NCI-H187 (cell line): Measurements from ENCODE around the gene CLSTN2.

Source experiments
- DNase-seq, 2 experiments: peaks; one replicate each; lab custom pipeline; 2025; lab: John Stamatoyannopoulos, UW

CLSTN2 gene

DNA sequence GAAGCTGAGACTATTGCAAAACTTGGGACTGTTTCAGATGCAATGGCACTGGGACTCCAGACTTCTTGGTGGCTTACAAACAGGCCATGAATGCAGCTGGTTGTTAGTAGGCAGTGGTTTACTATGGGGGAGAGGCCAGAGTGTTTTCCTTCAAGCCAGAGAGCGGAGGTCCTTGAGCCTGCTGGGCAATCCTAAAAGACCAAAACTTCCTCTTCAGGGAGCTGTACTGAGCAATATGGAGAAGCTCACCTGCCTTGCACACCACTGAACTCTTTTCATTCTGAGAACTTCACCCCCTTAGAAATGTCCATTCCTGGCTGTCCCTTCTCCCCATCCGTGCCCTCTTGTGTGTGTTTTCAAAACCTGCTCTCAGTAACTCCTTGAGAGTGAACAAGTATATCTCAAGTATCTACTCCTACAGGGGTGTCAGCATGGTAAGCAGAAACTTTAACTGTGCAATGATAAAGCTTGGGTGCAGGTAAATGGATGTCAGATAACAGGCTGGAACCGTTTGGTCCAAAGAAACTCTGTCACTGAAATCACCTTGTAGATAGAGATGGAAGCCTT, 213.9 kb downstream of the CLSTN2 start:
- no peak for DNase-seq

DNA sequence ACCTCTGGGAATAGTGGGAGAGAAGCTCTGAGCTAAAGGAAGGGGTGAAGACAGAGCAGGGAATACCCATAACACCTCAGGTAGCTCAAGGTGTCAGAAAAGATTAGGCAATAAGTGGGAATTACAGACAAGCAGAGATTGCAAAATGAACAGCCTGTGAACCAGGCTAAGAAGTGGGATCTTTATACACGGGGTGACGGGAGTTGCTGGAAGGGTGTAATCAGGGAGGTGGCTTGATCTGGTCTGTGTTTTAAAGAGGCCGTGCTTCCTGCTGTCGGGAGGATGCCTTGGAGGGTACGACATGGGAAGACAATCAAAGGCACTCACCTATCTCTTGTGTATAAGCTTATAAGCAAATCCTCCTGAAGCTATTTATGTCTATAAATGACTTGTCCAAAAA, 216.3 kb downstream of the CLSTN2 start:
- DNase-seq, result no peak

DNA sequence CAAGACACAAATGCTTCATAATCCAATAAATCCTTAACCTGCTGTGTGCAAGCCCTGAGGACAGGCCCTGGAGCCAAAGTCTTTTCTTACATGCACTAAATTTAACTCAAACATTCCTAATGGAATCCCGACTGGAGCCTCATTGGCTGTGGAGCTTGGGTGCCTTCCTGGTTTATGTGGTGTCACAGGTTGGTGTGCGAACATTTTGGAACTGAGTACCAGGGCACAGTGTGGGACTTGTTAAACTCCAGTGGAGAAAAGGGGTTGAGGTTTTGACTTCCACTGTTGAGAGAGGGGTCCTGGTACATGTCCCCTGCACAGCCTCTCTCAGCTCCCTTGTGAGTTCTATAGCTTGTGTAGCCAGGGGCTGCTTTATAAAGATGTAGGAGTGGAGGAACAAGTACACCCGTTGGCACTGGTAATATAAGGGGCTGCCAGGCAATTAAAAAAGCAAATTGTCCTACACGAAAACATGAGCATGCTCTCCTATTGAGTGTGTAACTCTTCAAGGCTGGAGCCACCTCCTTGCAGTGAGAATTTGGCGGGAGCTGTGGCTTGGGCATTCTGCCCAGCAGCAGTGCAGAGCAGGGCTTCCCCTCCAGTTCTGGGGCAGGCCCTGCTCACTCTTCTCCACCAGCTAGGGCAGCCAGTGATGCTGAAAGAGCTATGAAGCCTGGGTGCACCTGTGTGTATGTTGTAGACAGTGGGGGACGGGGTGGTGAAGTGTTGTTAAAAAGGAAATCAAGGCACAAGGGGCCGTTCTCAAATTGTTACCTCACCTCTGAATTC, 218.1 kb downstream of the CLSTN2 start:
- no peak for DNase-seq

DNA sequence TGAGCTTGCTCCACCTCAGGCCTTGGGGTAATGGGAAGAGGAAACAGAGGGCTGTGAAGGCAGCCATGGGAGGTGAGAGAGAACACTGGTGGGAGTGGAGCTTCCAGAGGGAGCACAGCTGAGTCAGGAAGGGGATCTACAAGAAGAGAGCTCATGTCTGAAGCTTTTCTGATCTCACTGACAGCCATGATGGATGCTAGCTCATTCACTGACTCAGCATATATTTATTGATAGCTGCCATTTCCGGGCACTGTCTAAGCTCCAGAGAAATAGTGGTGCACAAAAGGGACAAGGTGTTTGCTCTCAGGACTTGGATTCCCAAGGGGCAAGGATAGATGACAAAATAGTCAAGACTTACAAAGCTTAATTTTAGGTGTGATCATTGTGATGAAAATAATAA, 218.8 kb downstream of the CLSTN2 start:
- DNase-seq, result no peak

DNA sequence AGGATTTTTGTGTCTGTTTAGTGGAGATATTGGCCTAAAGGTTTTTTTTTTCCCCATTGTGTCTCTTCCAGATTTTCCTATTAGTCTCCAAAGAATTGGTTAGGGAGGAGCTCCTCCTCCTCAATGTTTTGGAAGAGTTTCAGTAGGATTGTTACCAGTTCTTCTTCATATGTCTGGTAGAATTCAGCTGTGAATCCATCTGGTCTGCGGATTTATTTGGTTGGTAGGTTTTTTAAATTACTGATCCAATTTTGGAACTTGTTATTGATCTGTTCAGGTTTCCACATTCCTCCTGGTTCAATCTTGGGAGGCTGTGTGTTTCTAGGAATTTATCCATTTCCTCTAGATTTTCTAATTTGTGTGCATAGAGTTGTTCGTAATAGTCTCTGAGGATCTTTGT, 222.2 kb downstream of the CLSTN2 start:
- DNase-seq, result no peak

DNA sequence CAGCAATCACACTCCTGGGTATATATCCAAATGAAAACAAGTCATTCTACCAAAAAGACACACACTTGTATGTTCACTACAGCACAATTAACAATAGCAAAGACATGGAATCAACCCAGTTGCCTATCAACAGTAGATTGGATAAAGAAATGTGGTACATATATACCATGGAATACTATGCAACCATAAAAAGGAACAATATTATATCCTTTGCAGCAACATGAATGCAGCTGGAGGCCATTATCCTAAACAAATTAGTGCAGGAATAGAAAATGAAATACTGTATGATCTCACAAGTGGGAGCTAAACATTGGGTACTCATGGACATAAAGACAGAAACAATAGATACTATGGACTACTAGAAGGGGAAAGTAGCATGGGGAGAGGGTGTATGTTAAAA, 224.7 kb downstream of the CLSTN2 start:
- DNase-seq, result no peak

GRCh38 chr3:140160553-140160952, 225.6 kb downstream of the CLSTN2 start:
- DNase-seq, result no peak

GRCh38 chr3:140162551-140162950, 227.6 kb downstream of the CLSTN2 start:
- no peak for DNase-seq

DNA sequence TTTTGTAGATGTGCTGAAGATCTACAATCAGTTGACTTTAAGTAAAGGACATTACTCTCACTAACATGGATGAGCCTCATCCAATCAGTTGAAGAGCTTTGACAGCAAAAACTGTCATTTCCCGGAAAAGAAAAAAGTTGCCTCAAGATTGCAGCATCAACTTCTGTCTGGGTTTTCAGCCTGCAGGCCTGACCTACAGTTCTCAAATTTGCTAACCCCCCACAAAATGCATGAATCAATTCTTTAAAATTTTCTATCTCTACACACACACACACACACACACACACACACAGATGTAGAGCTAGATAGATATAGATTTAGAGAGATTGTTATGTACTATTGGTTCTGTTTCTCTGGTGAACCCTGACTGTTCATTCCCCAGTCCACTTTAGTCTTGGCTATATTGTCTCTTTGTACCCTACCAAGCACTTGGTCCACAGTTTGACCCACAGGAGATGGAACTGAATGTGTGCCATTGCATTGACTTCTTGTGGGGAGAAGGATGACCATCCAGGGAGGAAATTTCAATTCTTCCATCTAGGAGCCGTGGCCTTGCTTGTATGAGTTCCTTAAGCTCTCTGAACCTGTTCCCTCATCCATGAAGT, 228.3 kb downstream of the CLSTN2 start:
- DNase-seq, result no peak

GRCh38 chr3:140164156-140164555, 229.2 kb downstream of the CLSTN2 start:
- DNase-seq, result no peak

- no peak for DNase-seq
Measured at GRCh38 chr3:140164922-140165590, 230.1 kb downstream of the CLSTN2 start.

GRCh38 chr3:140165781-140166180, 230.8 kb downstream of the CLSTN2 start:
- no peak for DNase-seq

DNA sequence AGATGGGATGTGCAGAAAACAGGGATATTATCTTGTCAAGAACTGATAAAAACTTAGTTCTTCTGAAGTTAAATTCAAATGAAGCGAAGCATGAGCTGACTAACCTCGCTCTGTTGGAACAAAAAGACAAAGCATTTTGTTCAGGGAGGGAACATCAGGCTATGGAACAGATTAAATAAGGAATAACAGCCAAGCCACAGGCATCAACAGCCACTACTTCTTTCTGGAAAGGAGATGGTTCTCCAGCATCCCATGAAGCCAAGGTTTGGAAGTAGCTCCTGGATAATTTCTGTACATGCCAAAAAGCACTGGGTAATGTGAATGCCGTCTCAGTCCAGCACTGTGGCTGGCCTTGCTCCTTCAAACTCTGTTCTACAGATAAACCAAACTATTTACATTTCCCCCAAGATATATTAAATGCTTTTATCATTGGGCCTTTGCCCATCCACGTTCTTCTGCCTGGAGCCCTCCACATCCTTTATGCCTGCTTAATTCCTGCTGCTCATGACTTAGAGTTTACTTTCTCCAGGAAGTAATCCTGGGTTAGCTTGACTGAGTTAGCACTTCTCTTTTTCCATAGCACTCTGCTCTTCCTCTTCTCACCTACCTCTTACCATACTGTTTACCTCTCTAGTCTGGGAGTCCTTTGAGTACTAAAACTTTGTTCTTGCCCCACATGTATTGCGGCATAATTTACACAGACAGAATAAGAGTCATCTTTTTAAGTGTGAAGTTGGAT, 232.0 kb downstream of the CLSTN2 start:
- no peak for DNase-seq

- no peak for DNase-seq
Measured at GRCh38 chr3:140167600-140168281, 232.8 kb downstream of the CLSTN2 start.

- no peak for DNase-seq
Measured at GRCh38 chr3:140170612-140171011, 235.6 kb downstream of the CLSTN2 start.

- DNase-seq, result no peak
Measured at GRCh38 chr3:140176526-140176925, 241.5 kb downstream of the CLSTN2 start.

- no peak for DNase-seq
Measured at GRCh38 chr3:140177943-140178342, 243.0 kb downstream of the CLSTN2 start.

DNA sequence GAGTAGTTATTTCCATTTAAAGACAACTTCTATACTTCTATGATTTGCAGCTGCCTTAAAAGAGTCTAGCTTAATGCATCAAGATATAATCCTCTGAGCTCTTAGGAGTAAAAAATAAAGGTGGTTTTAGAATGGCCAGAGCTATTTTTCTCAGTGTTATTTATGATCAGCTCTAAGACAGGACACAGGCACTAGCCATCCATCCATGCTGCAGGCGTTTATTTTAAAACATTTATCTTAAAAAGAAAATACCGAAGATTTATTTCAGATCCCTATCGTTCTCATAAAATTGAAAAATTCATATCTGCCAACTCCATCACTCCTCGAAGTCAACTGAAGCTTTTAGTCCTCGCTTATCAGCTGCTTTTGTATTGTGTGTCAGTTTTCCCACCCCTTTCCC, 243.5 kb downstream of the CLSTN2 start:
- DNase-seq, result no peak

DNA sequence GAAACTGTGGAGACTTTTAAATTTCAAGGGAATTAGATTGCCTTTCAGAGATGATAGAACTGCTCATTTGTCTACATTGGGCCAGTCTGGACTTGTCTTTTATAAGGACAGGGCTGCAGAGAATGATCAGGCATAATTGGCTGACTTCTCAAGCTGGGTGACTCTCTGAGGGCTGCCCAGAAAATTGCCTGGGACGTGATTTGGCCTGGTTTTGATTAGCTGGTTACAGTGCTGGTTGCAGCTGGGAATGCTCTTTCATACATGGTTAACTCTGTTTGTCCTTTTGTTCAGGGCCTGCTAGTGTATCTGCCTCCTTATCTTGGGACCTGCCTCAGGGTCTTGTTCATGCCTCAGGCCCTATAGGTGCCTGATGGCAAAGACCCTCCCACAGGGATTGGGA, 245.6 kb downstream of the CLSTN2 start:
- DNase-seq, result peak in 1 of 2 experiments; percentile 16

DNA sequence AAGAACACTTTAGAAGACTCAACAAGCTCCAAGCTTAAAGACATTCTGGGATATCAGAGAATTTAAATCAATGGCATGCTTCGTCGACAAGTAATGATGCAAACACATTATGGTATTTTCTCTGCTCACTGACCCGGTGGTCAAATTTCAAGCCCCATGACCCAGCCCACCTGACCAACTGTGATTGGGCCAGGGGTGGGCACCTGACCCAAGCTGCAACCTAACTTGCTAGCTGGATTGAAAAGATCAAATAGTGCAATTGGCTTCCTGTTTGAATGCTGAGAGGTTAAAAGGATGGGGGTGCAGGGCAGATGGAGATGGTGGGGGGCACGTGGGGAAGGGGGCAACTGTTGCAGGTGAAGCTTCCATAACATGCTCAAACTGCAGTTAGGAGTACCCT, 250.4 kb downstream of the CLSTN2 start:
- no peak for DNase-seq

- no peak for DNase-seq
Measured at GRCh38 chr3:140186421-140186920, 251.5 kb downstream of the CLSTN2 start.
